WTC11 (cell line): Measurements from ENCODE around the gene ADGRG3.

Experiments used
- ATF1 ChIP-seq: sonication (generic); formaldehyde crosslinking; IDR thresholded peaks from 2 replicates; pipeline ENCODE4 v1.8.1; 2023; ENCODE audit warnings: mild to moderate bottlenecking, moderate library complexity, missing genetic modification reagents
- ATF2 ChIP-seq: sonication (generic); formaldehyde crosslinking; IDR thresholded peaks from 2 replicates; pipeline ENCODE4 v1.8.1; 2022; ENCODE audit warnings: low read depth, missing genetic modification reagents, borderline replicate concordance
- CTCF ChIP-seq: fragments of 200-600 bp; IDR thresholded peaks from 2 replicates; pipeline ENCODE4 v1.8.0; 2022; ENCODE audit warnings: antibody characterized with exemption
- E2F4 ChIP-seq: sonication (generic); formaldehyde crosslinking; IDR thresholded peaks from 2 replicates; pipeline ENCODE4 v1.8.1; 2022; ENCODE audit warnings: low read depth, mild to moderate bottlenecking, moderate library complexity, missing genetic modification reagents, borderline replicate concordance
- FOXP1 ChIP-seq: sonication (generic); formaldehyde crosslinking; IDR thresholded peaks from 2 replicates; pipeline ENCODE4 v1.8.0; 2022; ENCODE audit warnings: missing genetic modification reagents, mild to moderate bottlenecking, moderate library complexity, borderline replicate concordance
- GABPB1 ChIP-seq: sonication (generic); formaldehyde crosslinking; IDR thresholded peaks from 2 replicates; pipeline ENCODE4 v1.8.1; 2023; ENCODE audit warnings: mild to moderate bottlenecking, missing genetic modification reagents
- JUN ChIP-seq: sonication (generic); formaldehyde crosslinking; IDR thresholded peaks from 2 replicates; pipeline ENCODE4 v1.8.0; 2023; ENCODE audit warnings: mild to moderate bottlenecking, missing genetic modification reagents
- KAT7 ChIP-seq: sonication (generic); formaldehyde crosslinking; IDR thresholded peaks from 2 replicates; pipeline ENCODE4 v1.8.1; 2023; ENCODE audit warnings: missing genetic modification reagents, mild to moderate bottlenecking, borderline replicate concordance
- TEAD4 ChIP-seq: sonication (generic); formaldehyde crosslinking; IDR thresholded peaks from 2 replicates; pipeline ENCODE4 v1.8.0; 2022; ENCODE audit warnings: mild to moderate bottlenecking, missing genetic modification reagents
- ZNF423 ChIP-seq: fragments of 250-450 bp; sonication (Bioruptor Pico); IDR thresholded peaks from 2 replicates; pipeline ENCODE4 v2.1.2; 2022; ENCODE audit warnings: mild to moderate bottlenecking, moderate library complexity
- TF ChIP-seq, protein P1 (sequence below): sonication (generic); formaldehyde crosslinking; IDR thresholded peaks from 2 replicates; pipeline ENCODE4 v1.8.1; 2023; ENCODE audit warnings: mild to moderate bottlenecking, missing genetic modification reagents, moderate library complexity
- TF ChIP-seq, protein P2 (sequence below): sonication (generic); formaldehyde crosslinking; IDR thresholded peaks from 2 replicates; pipeline ENCODE4 v1.8.0; 2022; ENCODE audit warnings: mild to moderate bottlenecking, missing genetic modification reagents

DNA sequence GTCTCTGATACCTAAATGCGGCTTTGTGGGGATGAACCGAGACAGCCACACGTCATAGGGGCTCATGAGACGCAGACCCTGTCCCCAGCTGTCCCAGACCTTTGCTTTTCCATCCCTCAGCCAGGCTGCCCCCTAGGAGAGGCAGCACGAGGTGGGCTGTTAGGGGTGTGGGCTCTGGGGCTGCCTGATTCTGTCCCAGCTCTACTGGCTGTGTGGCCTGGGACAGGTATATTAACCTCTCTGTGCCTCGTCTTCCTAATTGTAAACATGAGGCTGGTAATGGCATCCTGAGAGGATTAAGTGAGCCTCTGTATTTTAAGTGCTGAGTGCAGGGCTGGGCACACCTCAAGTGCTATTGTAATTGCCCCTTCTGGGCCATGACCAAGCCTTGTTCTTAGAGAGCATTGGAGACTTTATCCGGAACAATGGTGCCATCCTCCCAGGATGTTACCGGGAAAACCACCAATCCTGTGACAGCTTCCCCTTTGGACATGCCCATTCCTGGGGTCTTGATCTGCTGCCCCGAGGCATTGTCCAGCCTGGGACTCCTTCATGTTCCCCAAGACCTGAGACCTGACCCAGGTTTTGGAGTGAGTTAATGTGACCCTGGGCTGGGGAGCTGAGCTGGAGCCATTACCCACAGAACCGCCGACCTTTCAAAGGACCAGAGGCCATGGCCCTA lies 34.6 kb upstream of the ADGRG3 start:
- no peak for TF ChIP-seq CTCF
- no peak for TF ChIP-seq GABPB1 (CRISPR knock-in tag)
- TF ChIP-seq TEAD4 (CRISPR knock-in tag) = no peak
- TF ChIP-seq ATF1 (CRISPR knock-in tag) = no peak
- no peak for TF ChIP-seq ZNF423
- TF ChIP-seq, protein P1, sequence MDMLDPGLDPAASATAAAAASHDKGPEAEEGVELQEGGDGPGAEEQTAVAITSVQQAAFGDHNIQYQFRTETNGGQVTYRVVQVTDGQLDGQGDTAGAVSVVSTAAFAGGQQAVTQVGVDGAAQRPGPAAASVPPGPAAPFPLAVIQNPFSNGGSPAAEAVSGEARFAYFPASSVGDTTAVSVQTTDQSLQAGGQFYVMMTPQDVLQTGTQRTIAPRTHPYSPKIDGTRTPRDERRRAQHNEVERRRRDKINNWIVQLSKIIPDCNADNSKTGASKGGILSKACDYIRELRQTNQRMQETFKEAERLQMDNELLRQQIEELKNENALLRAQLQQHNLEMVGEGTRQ (CRISPR knock-in tag) = no peak
- TF ChIP-seq JUN (CRISPR knock-in tag) = no peak
- TF ChIP-seq, protein P2, sequence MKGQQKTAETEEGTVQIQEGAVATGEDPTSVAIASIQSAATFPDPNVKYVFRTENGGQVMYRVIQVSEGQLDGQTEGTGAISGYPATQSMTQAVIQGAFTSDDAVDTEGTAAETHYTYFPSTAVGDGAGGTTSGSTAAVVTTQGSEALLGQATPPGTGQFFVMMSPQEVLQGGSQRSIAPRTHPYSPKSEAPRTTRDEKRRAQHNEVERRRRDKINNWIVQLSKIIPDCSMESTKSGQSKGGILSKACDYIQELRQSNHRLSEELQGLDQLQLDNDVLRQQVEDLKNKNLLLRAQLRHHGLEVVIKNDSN (CRISPR knock-in tag) = no peak
- TF ChIP-seq KAT7 (CRISPR knock-in tag) = no peak
- TF ChIP-seq E2F4 (CRISPR knock-in tag) = no peak
- no peak for TF ChIP-seq FOXP1 (CRISPR knock-in tag)
- no peak for TF ChIP-seq ATF2 (CRISPR knock-in tag)
